Trophoblast cell (in vitro differentiated cells and primary cell): ENCODE results near the gene KCNMA1.

Source experiments
- DNase-seq, 2 donors: peaks; one replicate each; pipeline ENCODE4 v3.0.0-alpha.2; 2016
- H2AFZ ChIP-seq: 2 replicates; pipeline ENCODE4 v1.6.1; 2013; ENCODE audit warnings: low read length, moderate library complexity, mild to moderate bottlenecking; ENCODE audit not compliant: insufficient read depth, poor library complexity
- H2AK5ac ChIP-seq: 2 replicates; pipeline ENCODE4 v1.6.1; 2013; ENCODE audit warnings: mild to moderate bottlenecking, low read length
- H2BK120ac ChIP-seq: 2 replicates; pipeline ENCODE4 v1.6.1; 2013; ENCODE audit warnings: low read length, mild to moderate bottlenecking, moderate library complexity; ENCODE audit not compliant: insufficient read depth, poor library complexity
- H2BK12ac ChIP-seq: 2 replicates; pipeline ENCODE4 v1.6.1; 2013; ENCODE audit warnings: mild to moderate bottlenecking, low read length, moderate library complexity
- H2BK5ac ChIP-seq: 2 replicates; pipeline ENCODE4 v1.6.1; 2013; ENCODE audit warnings: low read length, low read depth, moderate library complexity, mild to moderate bottlenecking; ENCODE audit not compliant: poor library complexity
- H3K14ac ChIP-seq: 2 replicates; pipeline ENCODE4 v1.6.1; 2013; ENCODE audit warnings: mild to moderate bottlenecking, low read length
- H3K18ac ChIP-seq: 2 replicates; pipeline ENCODE4 v1.6.1; 2013; ENCODE audit warnings: mild to moderate bottlenecking, low read length
- H3K23ac ChIP-seq: 2 replicates; pipeline ENCODE4 v1.6.1; 2013; ENCODE audit warnings: low read length
- H3K27ac ChIP-seq: 2 replicates; pipeline ENCODE4 v1.5.1; 2013; ENCODE audit warnings: low read depth, mild to moderate bottlenecking, inconsistent platforms, low read length, moderate library complexity
- H3K27me3 ChIP-seq: 2 replicates; pipeline ENCODE4 v1.6.1; 2013; ENCODE audit warnings: inconsistent platforms, mild to moderate bottlenecking, low read length, moderate library complexity; ENCODE audit not compliant: insufficient read depth
- H3K36me3 ChIP-seq, 2 experiments: 1 replicate in 1 of 2; 2 replicates in 1 of 2; pipeline ENCODE4 v1.6.1; 2013; ENCODE audit warnings: low read length in 2 of 2, mild to moderate bottlenecking in 2 of 2, moderate library complexity in 1 of 2; ENCODE audit not compliant: insufficient read depth in 2 of 2, control insufficient read depth in 1 of 2
- H3K4ac ChIP-seq: 2 replicates; pipeline ENCODE4 v1.6.1; 2013; ENCODE audit warnings: low read depth, mild to moderate bottlenecking, low read length, moderate library complexity
- H3K4me1 ChIP-seq, 2 experiments: 1 replicate in 1 of 2; 2 replicates in 1 of 2; pipeline ENCODE4 v1.6.1; 2013; ENCODE audit warnings: low read length in 2 of 2, mild to moderate bottlenecking in 2 of 2, moderate library complexity in 1 of 2; ENCODE audit not compliant: insufficient read depth in 2 of 2, control insufficient read depth in 1 of 2
- H3K4me2 ChIP-seq: 2 replicates; pipeline ENCODE4 v1.6.1; 2013; ENCODE audit warnings: inconsistent platforms, mild to moderate bottlenecking, low read length, moderate library complexity
- H3K4me3 ChIP-seq: 2 replicates; pipeline ENCODE4 v1.5.1; 2013; ENCODE audit warnings: mild to moderate bottlenecking, low read depth, low read length, inconsistent platforms
- H3K79me1 ChIP-seq: one replicate; pipeline ENCODE4 v1.6.1; 2013; ENCODE audit warnings: low read length
- H3K79me2 ChIP-seq: 2 replicates; pipeline ENCODE4 v1.6.1; 2013; ENCODE audit warnings: low read length, mild to moderate bottlenecking; ENCODE audit not compliant: control insufficient read depth, insufficient read depth, poor library complexity
- H3K9ac ChIP-seq: 2 replicates; pipeline ENCODE4 v1.6.1; 2013; ENCODE audit warnings: mild to moderate bottlenecking, low read length
- H3K9me3 ChIP-seq: 2 replicates; pipeline ENCODE4 v1.6.1; 2013; ENCODE audit warnings: low read depth, mild to moderate bottlenecking, control low read depth, inconsistent platforms, low read length; ENCODE audit not compliant: insufficient read depth
- H4K12ac ChIP-seq: 2 replicates; pipeline ENCODE4 v1.6.1; 2013; ENCODE audit warnings: low read depth, mild to moderate bottlenecking, low read length, moderate library complexity
- H4K8ac ChIP-seq: 2 replicates; pipeline ENCODE4 v1.6.1; 2013; ENCODE audit warnings: low read depth, mild to moderate bottlenecking, low read length, moderate library complexity
- H4K91ac ChIP-seq: one replicate; pipeline ENCODE4 v1.6.1; 2013; ENCODE audit warnings: low read depth, mild to moderate bottlenecking, low read length, moderate library complexity
- WGBS: extraction: QIAGEN DNeasy Blood & Tissue Kit; methylation state at CpG from one replicate; pipeline ENCODE4 v1.1.7; 2013; ENCODE audit warnings: missing lambda C conversion rate; ENCODE audit not compliant: insufficient read length, insufficient coverage; ENCODE audit errors: extremely low coverage; 5-methylcytosine and 5-hydroxymethylcytosine counted together

The KCNMA1 gene

GRCh38 chr10:77205135-77205534 is 432.5 kb downstream of the KCNMA1 start:
- peak overlapping the region; percentile 61 for H3K18ac ChIP-seq
- no peak overlapping the region for H4K12ac ChIP-seq

GRCh38 chr10:77204171-77204570 is 433.4 kb downstream of the KCNMA1 start:
- Histone ChIP-seq H3K18ac (no peak overlapping the region), H3K4ac (no peak overlapping the region), H3K23ac (no peak overlapping the region), H4K91ac (no peak overlapping the region), H3K79me2 (peaks cover 2% of the 10 kb centered on the region), H2BK12ac (no peak overlapping the region), H2BK5ac (no peak overlapping the region), H3K14ac (no peak overlapping the region), H3K27me3 (no peaks in the 10 kb centered on the region), H4K12ac (no peak overlapping the region), H3K4me2 (no peak overlapping the region), H3K9me3 (no peaks in the 10 kb centered on the region), H3K4me1 (peaks cover 7 to 23% of the 10 kb centered on the region in 2 experiments), H3K27ac (peak overlapping the region; percentile 67), H4K8ac (no peak overlapping the region), H2BK120ac (no peak overlapping the region), H3K36me3 (no peaks in the 10 kb centered on the region), H3K79me1 (peaks cover 29% of the 10 kb centered on the region), H3K4me3 (no peak overlapping the region), H2AFZ (no peak overlapping the region), H3K9ac (no peak overlapping the region), H2AK5ac (no peak overlapping the region)
- WGBS, result no CpG with 5 or more reads among the region's 2 CpGs
- peak in 1 of 2 donors; percentile 59 for DNase-seq

More at GRCh38 chr10:77205135-77205534, 432.5 kb downstream of the KCNMA1 start:
- H3K9ac ChIP-seq, result no peak overlapping the region
- H3K36me3 ChIP-seq, result no peaks in the 10 kb centered on the region
- WGBS, result no CpG with 5 or more reads among the region's 2 CpGs
- H2AK5ac ChIP-seq, result peak overlapping the region; percentile 68
- peak overlapping the region; percentile 70 for H3K14ac ChIP-seq
- no peak for DNase-seq
- peaks cover 7 to 23% of the 10 kb centered on the region in 2 experiments for H3K4me1 ChIP-seq
- H3K79me1 ChIP-seq, result peaks cover 28% of the 10 kb centered on the region
- no peak overlapping the region for H3K4me3 ChIP-seq
- H4K8ac ChIP-seq, result no peak overlapping the region
- H3K9me3 ChIP-seq, result no peaks in the 10 kb centered on the region
- H3K23ac ChIP-seq, result no peak overlapping the region
- peak overlapping the region; percentile 76 for H3K4ac ChIP-seq
- H4K91ac ChIP-seq, result peak overlapping the region; percentile 83
- peak overlapping the region; percentile 81 for H2BK120ac ChIP-seq
- peak overlapping the region; percentile 42 for H3K27ac ChIP-seq
- H2AFZ ChIP-seq, result no peak overlapping the region
- H3K4me2 ChIP-seq, result no peak overlapping the region
- peaks cover 2% of the 10 kb centered on the region for H3K79me2 ChIP-seq
- peak overlapping the region; percentile 92 for H2BK5ac ChIP-seq
- H2BK12ac ChIP-seq, result peak overlapping the region; percentile 61
- H3K27me3 ChIP-seq, result no peaks in the 10 kb centered on the region

- Histone ChIP-seq H2BK120ac (no peak overlapping the region), H2AK5ac (no peak overlapping the region), H2BK12ac (no peak overlapping the region), H3K4me2 (no peak overlapping the region), H3K14ac (no peak overlapping the region), H3K23ac (no peak overlapping the region), H4K8ac (no peak overlapping the region), H2AFZ (no peak overlapping the region), H3K4ac (no peak overlapping the region), H2BK5ac (no peak overlapping the region), H3K4me3 (no peak overlapping the region), H3K79me2 (peaks cover 2% of the 10 kb centered on the region), H3K4me1 (peaks cover 10 to 19% of the 10 kb centered on the region in 2 experiments), H3K79me1 (peaks cover 29% of the 10 kb centered on the region), H3K9me3 (no peaks in the 10 kb centered on the region), H3K9ac (no peak overlapping the region), H3K27me3 (no peaks in the 10 kb centered on the region), H4K12ac (no peak overlapping the region), H4K91ac (peak overlapping the region; percentile 81), H3K18ac (no peak overlapping the region), H3K27ac (peak overlapping the region; percentile 67), H3K36me3 (no peaks in the 10 kb centered on the region)
- no CpG with 5 or more reads among the region's 2 CpGs for WGBS
- no peak for DNase-seq
These were observed 434.8 kb downstream of the KCNMA1 start for GRCh38 chr10:77202857-77203256.

- Histone ChIP-seq H3K27me3 (no peaks in the 10 kb centered on the region), H4K8ac (no peak overlapping the region), H3K9ac (no peak overlapping the region), H3K18ac (no peak overlapping the region), H2BK5ac (no peak overlapping the region), H3K14ac (no peak overlapping the region), H3K23ac (no peak overlapping the region), H3K27ac (peak overlapping the region; percentile 56), H4K12ac (no peak overlapping the region), H3K36me3 (no peaks in the 10 kb centered on the region), H2AK5ac (no peak overlapping the region), H2BK12ac (no peak overlapping the region), H4K91ac (peak overlapping the region; percentile 20), H2AFZ (no peak overlapping the region), H3K9me3 (no peaks in the 10 kb centered on the region), H3K4me2 (no peak overlapping the region), H2BK120ac (peak overlapping the region; percentile 5), H3K79me1 (peaks cover 31% of the 10 kb centered on the region), H3K4me1 (peaks cover 13 to 27% of the 10 kb centered on the region in 2 experiments), H3K4me3 (no peak overlapping the region), H3K4ac (no peak overlapping the region), H3K79me2 (peaks cover 2% of the 10 kb centered on the region)
- WGBS, result no CpG with 5 or more reads among the region's 7 CpGs
- peak; percentile 43 to 48 for DNase-seq
These were observed 436.2 kb downstream of the KCNMA1 start for GRCh38 chr10:77201135-77202106.
